NCI-H1930 (cell line): ENCODE data around the gene NAT8L.
"Not testable (repeated sequence)": the region's sequence is repeated elsewhere in the genome, so short reads cannot be mapped to it uniquely, and the experiment has no call there.

Source experiments
- DNase-seq, 2 experiments: peaks; one replicate each; lab custom pipeline; 2025; lab: John Stamatoyannopoulos, UW

Gene NAT8L

GRCh38 chr4:2059046-2059725, at the start of gene NAT8L:
NAT8L (plus strand) TSS chr4:2059327; CDS start chr4:2059512, 185 bp downstream.
- peak; percentile 55 to 71 for DNase-seq

- DNase-seq = peak; percentile 26 to 45
Observed at GRCh38 chr4:2009651-2010233, 49.4 kb upstream of the NAT8L start.

- DNase-seq = no peak
Observed at GRCh38 chr4:2011583-2011982, 47.5 kb upstream of the NAT8L start.

- DNase-seq = no peak
Observed at GRCh38 chr4:2015008-2015407, 44.1 kb upstream of the NAT8L start.

- DNase-seq = not testable (repeated sequence)
Observed at GRCh38 chr4:2021358-2022018, 37.6 kb upstream of the NAT8L start.

- no peak for DNase-seq
Observed at GRCh38 chr4:2024683-2025082, 34.4 kb upstream of the NAT8L start.

GRCh38 chr4:2025817-2026216, 33.3 kb upstream of the NAT8L start:
- no peak for DNase-seq

GRCh38 chr4:2027120-2027519, 32.0 kb upstream of the NAT8L start:
- not testable (repeated sequence) for DNase-seq

- not testable (repeated sequence) for DNase-seq
Observed at GRCh38 chr4:2031161-2031560, 28.0 kb upstream of the NAT8L start.

GRCh38 chr4:2036327-2036726, 22.8 kb upstream of the NAT8L start:
- DNase-seq = no peak

- DNase-seq = no peak
Observed at GRCh38 chr4:2036866-2037265, 22.3 kb upstream of the NAT8L start.

GRCh38 chr4:2040391-2041238, 18.5 kb upstream of the NAT8L start:
- no peak for DNase-seq

- DNase-seq = peak; percentile 68 to 80
Observed at GRCh38 chr4:2041239-2042130, 17.6 kb upstream of the NAT8L start.

GRCh38 chr4:2042204-2042946, 16.8 kb upstream of the NAT8L start:
- no peak for DNase-seq

- no peak for DNase-seq
Observed at GRCh38 chr4:2042947-2043395, 16.2 kb upstream of the NAT8L start.

GRCh38 chr4:2043396-2044118, 15.6 kb upstream of the NAT8L start:
- DNase-seq = no peak

- DNase-seq = no peak
Observed at GRCh38 chr4:2044119-2044485, 15.0 kb upstream of the NAT8L start.

GRCh38 chr4:2044542-2045517, 14.3 kb upstream of the NAT8L start:
- no peak for DNase-seq

GRCh38 chr4:2045518-2045951, 13.6 kb upstream of the NAT8L start:
- DNase-seq = no peak
